Measurements from ENCODE around the gene LRMDA. TPM values are rescaled to one million over a fixed set of nuclear protein-coding genes. Genes with fewer than 3 reads are reported as not detected.

The LRMDA gene
- total RNA-seq, 1 donor from 2014 or later: not detected

DNA sequence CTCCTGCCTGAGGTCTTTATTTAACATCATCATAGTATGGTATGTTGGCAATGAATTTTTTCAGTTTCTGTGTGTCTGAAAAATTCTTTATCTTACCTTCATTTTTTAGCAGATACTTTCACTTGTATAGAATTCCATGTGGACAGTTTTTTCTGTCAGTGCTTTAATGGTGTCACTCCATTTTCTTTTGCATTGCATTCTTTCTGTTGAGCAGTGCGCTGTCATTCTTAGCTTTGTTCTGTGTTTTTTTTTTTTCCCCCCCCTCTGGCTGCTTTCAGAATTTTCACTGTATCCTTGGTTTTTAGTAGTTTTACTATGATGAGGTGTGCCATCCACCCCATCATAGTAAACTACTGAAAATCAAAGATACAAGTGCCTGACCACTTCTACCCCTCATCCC lies 120.7 kb downstream of the LRMDA start:
- H3K27me3 Mint-ChIP-seq: no peaks in the 10 kb centered on the region
- CTCF ChIA-PET: no interaction called here
- no peaks in the 10 kb centered on the region for H3K4me1 Mint-ChIP-seq
- H3K27ac Mint-ChIP-seq: no peak overlapping the region
- no peak overlapping the region for H3K4me3 Mint-ChIP-seq
- DNase-seq (no peak), ATAC-seq (ENCODE audit: low read depth) (no peak)
- TF ChIP-seq CTCF (IDR thresholded peaks at IDR 0.05): no peak
- H3K36me3 Mint-ChIP-seq (ENCODE audit: low read depth): no peaks in the 10 kb centered on the region
- POLR2A ChIA-PET: no interaction called here
- peaks cover 6% of the 10 kb centered on the region for H3K9me3 Mint-ChIP-seq
- intact Hi-C loops (cut with micrococcal nuclease): no loop called here

- no peak overlapping the region for H3K4me3 Mint-ChIP-seq
- POLR2A ChIA-PET: no interaction called here
- no peak overlapping the region for H3K27ac Mint-ChIP-seq
- CTCF ChIA-PET: no interaction called here
- no peaks in the 10 kb centered on the region for H3K36me3 Mint-ChIP-seq (ENCODE audit: low read depth)
- TF ChIP-seq CTCF (IDR thresholded peaks at IDR 0.05): no peak
- no peaks in the 10 kb centered on the region for H3K4me1 Mint-ChIP-seq
- DNase-seq (no peak), ATAC-seq (ENCODE audit: low read depth) (no peak)
- H3K9me3 Mint-ChIP-seq: peaks cover 6% of the 10 kb centered on the region
- intact Hi-C loops (cut with micrococcal nuclease): no loop called here
- no peaks in the 10 kb centered on the region for H3K27me3 Mint-ChIP-seq
These were observed 122.1 kb downstream of the LRMDA start for GRCh38 chr10:75553550-75553949.

DNA sequence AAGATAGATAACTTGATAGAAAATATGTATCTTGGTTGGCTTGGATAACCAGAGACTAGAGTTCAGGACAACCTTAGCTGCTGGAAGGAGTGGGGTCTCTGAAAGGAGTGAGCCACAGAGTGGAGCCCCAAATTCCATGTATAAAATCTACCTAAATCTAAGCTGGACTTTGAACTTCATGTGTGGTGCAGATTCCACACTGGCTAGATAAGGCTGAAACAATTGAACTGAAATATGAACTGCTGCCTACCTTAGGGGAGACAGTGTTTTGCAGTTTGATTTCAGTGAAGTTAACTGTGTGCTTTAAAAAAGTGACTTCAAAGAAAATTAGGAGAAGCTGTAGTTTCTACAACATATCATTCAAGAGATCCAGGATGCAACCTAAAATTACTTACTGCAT lies 123.9 kb downstream of the LRMDA start:
- DNase-seq (no peak), ATAC-seq (ENCODE audit: low read depth) (no peak)
- TF ChIP-seq CTCF (IDR thresholded peaks at IDR 0.05): no peak
- no peak overlapping the region for H3K4me3 Mint-ChIP-seq
- intact Hi-C loops (cut with micrococcal nuclease): no loop called here
- H3K27ac Mint-ChIP-seq: no peak overlapping the region
- peaks cover 6% of the 10 kb centered on the region for H3K9me3 Mint-ChIP-seq
- ChIA-PET POLR2A (no interaction called here), CTCF (no interaction called here)
- no peaks in the 10 kb centered on the region for H3K36me3 Mint-ChIP-seq (ENCODE audit: low read depth)
- H3K4me1 Mint-ChIP-seq: no peaks in the 10 kb centered on the region
- no peaks in the 10 kb centered on the region for H3K27me3 Mint-ChIP-seq

GRCh38 chr10:75556320-75556719 lies 124.9 kb downstream of the LRMDA start:
- Mint-ChIP-seq H3K9me3 (peaks cover 6% of the 10 kb centered on the region), H3K4me3 (no peak overlapping the region), H3K27me3 (no peaks in the 10 kb centered on the region), H3K4me1 (no peaks in the 10 kb centered on the region), H3K36me3 (ENCODE audit: low read depth) (no peaks in the 10 kb centered on the region), H3K27ac (no peak overlapping the region)
- TF ChIP-seq CTCF (IDR thresholded peaks at IDR 0.05): no peak
- DNase-seq (no peak), ATAC-seq (ENCODE audit: low read depth) (no peak)
- ChIA-PET POLR2A (no interaction called here), CTCF (no interaction called here)
- intact Hi-C loops (cut with micrococcal nuclease): no loop called here

- POLR2A ChIA-PET: no interaction called here
These were observed 134.1 kb downstream of the LRMDA start for GRCh38 chr10:75565286-75566251.

More at GRCh38 chr10:75565286-75566251, 134.1 kb downstream of the LRMDA start:
- Mint-ChIP-seq H3K4me1 (no peaks in the 10 kb centered on the region), H3K36me3 (ENCODE audit: low read depth) (no peaks in the 10 kb centered on the region), H3K27ac (no peak overlapping the region), H3K4me3 (no peak overlapping the region), H3K27me3 (no peaks in the 10 kb centered on the region), H3K9me3 (no peaks in the 10 kb centered on the region)
- intact Hi-C loops (cut with micrococcal nuclease): no loop called here
- CTCF ChIA-PET: no interaction called here
- TF ChIP-seq CTCF (IDR thresholded peaks at IDR 0.05): no peak
- ATAC-seq (ENCODE audit: low read depth) (no peak), DNase-seq (no peak)

Measured in activated B cell treated with CpG ODN at 0.5 μM for 24 hours (primary cell).